ENCODE measurements around the gene APBB2. TPM values are rescaled to one million over a fixed set of nuclear protein-coding genes. Genes with fewer than 3 reads are reported as not detected.

APBB2 gene
- total RNA-seq, 1 experiment from 2014 or later = 80.7 TPM

GRCh38 chr4:41189666-41190065, 24.7 kb downstream of the APBB2 start:
- POLR2A ChIA-PET = no interaction called here
- Mint-ChIP-seq H3K4me3 (ENCODE audit: unreplicated experiment) (no peak overlapping the region), H3K27me3 (ENCODE audit: insufficient read depth, unreplicated experiment) (no peaks in the 10 kb centered on the region), H3K27ac (ENCODE audit: unreplicated experiment) (peak overlapping the region; percentile 36), H3K36me3 (ENCODE audit: insufficient read depth, unreplicated experiment) (peaks cover 23% of the 10 kb centered on the region), H3K4me1 (ENCODE audit: low read depth, unreplicated experiment) (peaks cover 21% of the 10 kb centered on the region), H3K9me3 (ENCODE audit: unreplicated experiment) (no peaks in the 10 kb centered on the region)
- DNase-seq = no peak
- H3K27me3 ChIP-seq (replicated peaks; ENCODE audit: control insufficient read depth, insufficient read depth, low read length) = no peaks in the 10 kb centered on the region
- CTCF ChIA-PET = no interaction called here
- no peak for TF ChIP-seq CTCF (IDR thresholded peaks at IDR 0.05; ENCODE audit: insufficient read depth in 1 of 2, low read depth in 1 of 2, low read length in 1 of 2, severe bottlenecking in 1 of 2, unreplicated experiment in 1 of 2)
- H3K36me3 ChIP-seq (ENCODE audit: control insufficient read depth, insufficient read depth, low read length) = no peaks in the 10 kb centered on the region
- no TSS peak for BruUV-seq (replicated peaks)
- intact Hi-C loops (cut with micrococcal nuclease; ENCODE audit: unreplicated experiment) = no loop called here
- H3K9me3 ChIP-seq = no peaks in the 10 kb centered on the region
- peaks cover 59% of the 10 kb centered on the region for H3K4me1 ChIP-seq
- H3K4me3 ChIP-seq (ENCODE audit: low read depth, low read length) = no peak overlapping the region

GRCh38 chr4:41189076-41189475, 25.3 kb downstream of the APBB2 start:
- Mint-ChIP-seq H3K9me3 (ENCODE audit: unreplicated experiment) (no peaks in the 10 kb centered on the region), H3K4me3 (ENCODE audit: unreplicated experiment) (no peak overlapping the region), H3K27ac (ENCODE audit: unreplicated experiment) (no peak overlapping the region), H3K4me1 (ENCODE audit: low read depth, unreplicated experiment) (peaks cover 24% of the 10 kb centered on the region), H3K36me3 (ENCODE audit: insufficient read depth, unreplicated experiment) (peaks cover 28% of the 10 kb centered on the region), H3K27me3 (ENCODE audit: insufficient read depth, unreplicated experiment) (no peaks in the 10 kb centered on the region)
- H3K4me3 ChIP-seq (ENCODE audit: low read depth, low read length) = no peak overlapping the region
- TF ChIP-seq CTCF (IDR thresholded peaks at IDR 0.05; ENCODE audit: insufficient read depth in 1 of 2, low read depth in 1 of 2, low read length in 1 of 2, severe bottlenecking in 1 of 2, unreplicated experiment in 1 of 2) = no peak
- ChIA-PET POLR2A (no interaction called here), CTCF (no interaction called here)
- H3K36me3 ChIP-seq (ENCODE audit: control insufficient read depth, insufficient read depth, low read length) = no peaks in the 10 kb centered on the region
- H3K4me1 ChIP-seq = peaks cover 59% of the 10 kb centered on the region
- BruUV-seq (replicated peaks) = no TSS peak
- intact Hi-C loops (cut with micrococcal nuclease; ENCODE audit: unreplicated experiment) = no loop called here
- no peaks in the 10 kb centered on the region for H3K27me3 ChIP-seq (replicated peaks; ENCODE audit: control insufficient read depth, insufficient read depth, low read length)
- DNase-seq = no peak
- no peaks in the 10 kb centered on the region for H3K9me3 ChIP-seq

- Mint-ChIP-seq H3K27me3 (ENCODE audit: insufficient read depth, unreplicated experiment) (no peaks in the 10 kb centered on the region), H3K27ac (ENCODE audit: unreplicated experiment) (no peak overlapping the region), H3K9me3 (ENCODE audit: unreplicated experiment) (no peaks in the 10 kb centered on the region), H3K4me1 (ENCODE audit: low read depth, unreplicated experiment) (peaks cover 24% of the 10 kb centered on the region), H3K4me3 (ENCODE audit: unreplicated experiment) (no peak overlapping the region), H3K36me3 (ENCODE audit: insufficient read depth, unreplicated experiment) (peaks cover 19% of the 10 kb centered on the region)
- ChIA-PET CTCF (no interaction called here), POLR2A (interaction anchor here (0.5 to 0.6 kb wide), 2 partner anchors 31 to 71 kb away, joined by 3 to 4 read pairs; partner anchors contain the start of gene UCHL1)
- Histone ChIP-seq H3K4me1 (peaks cover 53% of the 10 kb centered on the region), H3K4me3 (ENCODE audit: low read depth, low read length) (no peak overlapping the region), H3K36me3 (ENCODE audit: control insufficient read depth, insufficient read depth, low read length) (no peaks in the 10 kb centered on the region), H3K9me3 (no peaks in the 10 kb centered on the region), H3K27me3 (replicated peaks; ENCODE audit: control insufficient read depth, insufficient read depth, low read length) (no peaks in the 10 kb centered on the region)
- intact Hi-C loops (cut with micrococcal nuclease; ENCODE audit: unreplicated experiment) = loop anchor here (2.0 kb wide), 1 partner anchor 61 kb away; no protein-coding TSS in a partner anchor
- no peak for TF ChIP-seq CTCF (IDR thresholded peaks at IDR 0.05; ENCODE audit: insufficient read depth in 1 of 2, low read depth in 1 of 2, low read length in 1 of 2, severe bottlenecking in 1 of 2, unreplicated experiment in 1 of 2)
- BruUV-seq (replicated peaks) = no TSS peak
- no peak for DNase-seq
Measured at GRCh38 chr4:41185614-41186592, 28.4 kb downstream of the APBB2 start.

Measured in Caco-2 (cell line).